ENCODE measurements around the gene MEIOSIN.

DNA sequence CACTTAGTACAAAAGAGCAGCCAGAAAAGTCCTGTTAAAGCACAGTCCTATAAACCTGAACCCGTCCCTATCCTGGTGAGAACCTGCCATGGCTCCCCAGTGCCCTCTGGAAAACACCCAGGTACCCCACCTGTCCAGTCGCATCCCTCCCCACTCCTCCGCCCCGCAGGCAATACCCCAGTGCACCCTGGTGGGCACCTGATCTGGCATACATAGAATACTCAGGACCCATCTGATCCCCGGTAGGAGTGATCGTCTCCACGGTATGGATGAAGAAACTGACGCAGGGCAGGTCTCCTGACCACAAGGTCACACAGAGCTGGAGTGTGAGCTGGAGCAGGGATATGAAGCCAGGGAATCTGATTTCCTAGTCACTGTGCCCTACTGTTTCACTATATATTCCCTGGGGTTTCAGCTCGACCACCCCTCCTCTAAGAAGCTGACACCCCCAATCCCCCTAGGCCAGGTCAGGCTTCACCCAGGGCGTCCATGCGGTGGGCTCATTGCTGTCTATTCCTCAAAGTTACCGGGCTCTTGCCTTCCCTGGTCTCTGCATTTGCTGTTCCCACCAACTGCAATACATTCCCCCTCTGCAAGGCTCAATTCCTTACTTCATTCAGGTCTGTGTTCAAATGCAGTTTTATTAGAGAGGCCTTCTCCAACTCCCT is 15.1 kb upstream of the MEIOSIN start:
- TF ChIP-seq, protein P1, sequence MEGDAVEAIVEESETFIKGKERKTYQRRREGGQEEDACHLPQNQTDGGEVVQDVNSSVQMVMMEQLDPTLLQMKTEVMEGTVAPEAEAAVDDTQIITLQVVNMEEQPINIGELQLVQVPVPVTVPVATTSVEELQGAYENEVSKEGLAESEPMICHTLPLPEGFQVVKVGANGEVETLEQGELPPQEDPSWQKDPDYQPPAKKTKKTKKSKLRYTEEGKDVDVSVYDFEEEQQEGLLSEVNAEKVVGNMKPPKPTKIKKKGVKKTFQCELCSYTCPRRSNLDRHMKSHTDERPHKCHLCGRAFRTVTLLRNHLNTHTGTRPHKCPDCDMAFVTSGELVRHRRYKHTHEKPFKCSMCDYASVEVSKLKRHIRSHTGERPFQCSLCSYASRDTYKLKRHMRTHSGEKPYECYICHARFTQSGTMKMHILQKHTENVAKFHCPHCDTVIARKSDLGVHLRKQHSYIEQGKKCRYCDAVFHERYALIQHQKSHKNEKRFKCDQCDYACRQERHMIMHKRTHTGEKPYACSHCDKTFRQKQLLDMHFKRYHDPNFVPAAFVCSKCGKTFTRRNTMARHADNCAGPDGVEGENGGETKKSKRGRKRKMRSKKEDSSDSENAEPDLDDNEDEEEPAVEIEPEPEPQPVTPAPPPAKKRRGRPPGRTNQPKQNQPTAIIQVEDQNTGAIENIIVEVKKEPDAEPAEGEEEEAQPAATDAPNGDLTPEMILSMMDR (IDR thresholded peaks at IDR 0.05) = no peak
- no peak for TF ChIP-seq POLR2A (IDR thresholded peaks at IDR 0.05)
- TF ChIP-seq EP300 (IDR thresholded peaks at IDR 0.05) = no peak
